Measurements from ENCODE around the gene EEFSEC. TPM values are rescaled to one million over a fixed set of nuclear protein-coding genes. Genes with fewer than 3 reads are reported as not detected.

The EEFSEC gene
- total RNA-seq, 1 donor from 2014 or later: 24.6 TPM

- no peak for DNase-seq (ENCODE audit: extremely low spot score in 2 of 2)
- Histone ChIP-seq H3K4me1 (no peaks in the 10 kb centered on the region), H3K27ac (no peak overlapping the region), H3K36me3 (peaks cover 0 to 8% of the 10 kb centered on the region in 2 donors), H3K27me3 (no peaks in the 10 kb centered on the region), H3K9me3 (no peaks in the 10 kb centered on the region), H3K4me3 (no peak overlapping the region)
- TF ChIP-seq CTCF (IDR thresholded peaks at IDR 0.05) (no peak), POLR2A (IDR thresholded peaks at IDR 0.05) (no peak), POLR2AphosphoS5 (IDR thresholded peaks at IDR 0.05; ENCODE audit: insufficient read depth in 1 of 2, low read depth in 1 of 2) (no peak)
- intact Hi-C loops (cut with DNase I): loop anchor here (5.0 kb wide), 1 partner anchor 1033 kb away; no protein-coding TSS in a partner anchor
Measured at GRCh38 chr3:128289534-128289933, 136.3 kb downstream of the EEFSEC start.

- Histone ChIP-seq H3K27ac (no peak overlapping the region), H3K9me3 (no peaks in the 10 kb centered on the region), H3K4me3 (no peak overlapping the region), H3K36me3 (peaks cover 0 to 8% of the 10 kb centered on the region in 2 donors), H3K27me3 (no peaks in the 10 kb centered on the region), H3K4me1 (no peaks in the 10 kb centered on the region)
- DNase-seq (ENCODE audit: extremely low spot score in 2 of 2): peak in 1 of 2 donors; percentile 9
- intact Hi-C loops (cut with DNase I): no loop called here
- TF ChIP-seq POLR2AphosphoS5 (IDR thresholded peaks at IDR 0.05; ENCODE audit: insufficient read depth in 1 of 2, low read depth in 1 of 2): no peak
- no peak for TF ChIP-seq POLR2A (IDR thresholded peaks at IDR 0.05)
- no peak for TF ChIP-seq CTCF (IDR thresholded peaks at IDR 0.05)
Measured at GRCh38 chr3:128290484-128290883, 137.2 kb downstream of the EEFSEC start.

- peak in 1 of 2 donors; percentile 61 for DNase-seq (ENCODE audit: extremely low spot score in 2 of 2)
- H3K27ac ChIP-seq: no peak overlapping the region
- H3K36me3 ChIP-seq: peaks cover 0 to 7% of the 10 kb centered on the region in 2 donors
- no peaks in the 10 kb centered on the region for H3K9me3 ChIP-seq
- intact Hi-C loops (cut with DNase I): no loop called here
- H3K27me3 ChIP-seq: no peaks in the 10 kb centered on the region
- H3K4me3 ChIP-seq: no peak overlapping the region
- no peak for TF ChIP-seq POLR2A (IDR thresholded peaks at IDR 0.05)
- no peak for TF ChIP-seq CTCF (IDR thresholded peaks at IDR 0.05)
- TF ChIP-seq POLR2AphosphoS5 (IDR thresholded peaks at IDR 0.05; ENCODE audit: insufficient read depth in 1 of 2, low read depth in 1 of 2): no peak
- H3K4me1 ChIP-seq: no peaks in the 10 kb centered on the region
Measured at GRCh38 chr3:128293930-128294329, 140.6 kb downstream of the EEFSEC start.

GRCh38 chr3:128294999-128295468 is 141.8 kb downstream of the EEFSEC start:
- Histone ChIP-seq H3K36me3 (no peaks in the 10 kb centered on the region), H3K27ac (no peak overlapping the region), H3K27me3 (no peaks in the 10 kb centered on the region), H3K9me3 (no peaks in the 10 kb centered on the region), H3K4me3 (no peak overlapping the region), H3K4me1 (no peaks in the 10 kb centered on the region)
- no peak for TF ChIP-seq CTCF (IDR thresholded peaks at IDR 0.05)
- no peak for TF ChIP-seq POLR2A (IDR thresholded peaks at IDR 0.05)
- no peak for TF ChIP-seq POLR2AphosphoS5 (IDR thresholded peaks at IDR 0.05; ENCODE audit: insufficient read depth in 1 of 2, low read depth in 1 of 2)
- DNase-seq (ENCODE audit: extremely low spot score in 2 of 2): peak; percentile 42 to 43
- intact Hi-C loops (cut with DNase I): no loop called here

- H3K4me3 ChIP-seq: no peak overlapping the region
- intact Hi-C loops (cut with DNase I): no loop called here
- H3K9me3 ChIP-seq: no peaks in the 10 kb centered on the region
- no peaks in the 10 kb centered on the region for H3K4me1 ChIP-seq
- no peaks in the 10 kb centered on the region for H3K27me3 ChIP-seq
- no peaks in the 10 kb centered on the region for H3K36me3 ChIP-seq
- DNase-seq (ENCODE audit: extremely low spot score in 2 of 2): peak; percentile 72
- no peak for TF ChIP-seq CTCF (IDR thresholded peaks at IDR 0.05)
- TF ChIP-seq POLR2AphosphoS5 (IDR thresholded peaks at IDR 0.05; ENCODE audit: insufficient read depth in 1 of 2, low read depth in 1 of 2): no peak
- TF ChIP-seq POLR2A (IDR thresholded peaks at IDR 0.05): no peak
- H3K27ac ChIP-seq: no peak overlapping the region
Measured at GRCh38 chr3:128296469-128297251, 143.4 kb downstream of the EEFSEC start.
